Neural cell (in vitro differentiated cells): Measurements from ENCODE around the gene IL24. TPM values are rescaled to one million over a fixed set of nuclear protein-coding genes. Genes with fewer than 3 reads are reported as not detected.

Experiments used
- H2AFZ ChIP-seq: fragments of 200-600, 300-800 bp; sonication (generic), shearing (Covaris generic); 2 replicates; pipeline ENCODE4 v1.6.0; 2014; ENCODE audit warnings: low read depth, mild to moderate bottlenecking, antibody characterized with exemption, low read length, moderate library complexity
- H3F3A ChIP-seq: fragments of 200-600 bp; shearing (Covaris generic); 2 replicates; pipeline ENCODE4 v1.6.1; 2016; ENCODE audit warnings: mild to moderate bottlenecking, moderate library complexity, mixed read lengths, antibody characterized with exemption, low read length; ENCODE audit not compliant: insufficient read depth, poor library complexity, severe bottlenecking
- H3K27ac ChIP-seq: fragments of 200-600, 300-800 bp; sonication (generic), shearing (Covaris generic); 2 replicates; pipeline ENCODE4 v1.5.1; 2014; ENCODE audit warnings: mild to moderate bottlenecking, low read length, moderate library complexity
- H3K27me3 ChIP-seq: fragments of 300-800, 200-600 bp; sonication (generic), shearing (Covaris generic); 2 replicates; pipeline ENCODE4 v1.6.0; 2014; ENCODE audit warnings: mild to moderate bottlenecking, low read depth, low read length, moderate library complexity; ENCODE audit not compliant: insufficient read depth
- H3K36me3 ChIP-seq: fragments of 300-800, 200-600 bp; sonication (generic), shearing (Covaris generic); 2 replicates; pipeline ENCODE4 v1.5.1; 2014; ENCODE audit warnings: mild to moderate bottlenecking, antibody characterized with exemption, low read length, moderate library complexity; ENCODE audit not compliant: insufficient read depth
- H3K4me2 ChIP-seq: fragments of 300-800, 200-600 bp; sonication (generic), shearing (Covaris generic); 2 replicates; pipeline ENCODE4 v1.6.0; 2014; ENCODE audit warnings: mild to moderate bottlenecking, low read length
- H3K4me3 ChIP-seq: fragments of 300-800, 200-600 bp; sonication (generic), shearing (Covaris generic); 2 replicates; pipeline ENCODE4 v1.5.1; 2014; ENCODE audit warnings: mild to moderate bottlenecking, low read length, moderate library complexity
- H3K79me2 ChIP-seq: fragments of 200-600 bp; shearing (Covaris generic); replicated peaks from 2 replicates; pipeline ENCODE4 v1.6.0; 2014; ENCODE audit warnings: mild to moderate bottlenecking, low read length, moderate library complexity; ENCODE audit not compliant: insufficient read depth
- H3K9ac ChIP-seq: fragments of 300-800, 200-600 bp; sonication (generic), shearing (Covaris generic); 2 replicates; pipeline ENCODE4 v1.6.1; 2016; ENCODE audit warnings: mild to moderate bottlenecking, low read length, mixed read lengths
- H3K9me2 ChIP-seq: fragments of 200-600 bp; shearing (Covaris generic); 2 replicates; pipeline ENCODE4 v1.6.1; 2016; ENCODE audit warnings: mild to moderate bottlenecking, low read length, mixed read lengths; ENCODE audit not compliant: insufficient read depth
- H3K9me3 ChIP-seq: fragments of 200-600, 300-800 bp; sonication (generic), shearing (Covaris generic); 2 replicates; pipeline ENCODE4 v1.6.1; 2016; ENCODE audit warnings: mild to moderate bottlenecking, mixed run types, low read length, moderate library complexity, mixed read lengths
- H4K20me1 ChIP-seq: fragments of 200-600 bp; shearing (Covaris generic); 2 replicates; pipeline ENCODE4 v1.6.1; 2016; ENCODE audit warnings: mild to moderate bottlenecking, mixed run types; ENCODE audit not compliant: insufficient read depth
- CTCF ChIP-seq: fragments of 450-650 bp; IDR thresholded peaks from 2 replicates; pipeline ENCODE4 v1.5.1; 2014; ENCODE audit warnings: antibody characterized with exemption, mild to moderate bottlenecking, moderate library complexity; ENCODE audit not compliant: poor library complexity, severe bottlenecking
- EP300 ChIP-seq: fragments of 450-650 bp; conservative IDR thresholded peaks from 2 replicates; pipeline ENCODE4 v1.6.1; 2014; ENCODE audit warnings: antibody characterized with exemption, mild to moderate bottlenecking, moderate library complexity; ENCODE audit not compliant: poor library complexity, severe bottlenecking
- EZH2 ChIP-seq: fragments of 200-600, 300-800 bp; shearing (Covaris generic), sonication (generic); IDR thresholded peaks from 2 replicates; pipeline ENCODE4 v1.6.1; 2014; ENCODE audit warnings: antibody characterized with exemption, low read length, borderline replicate concordance, mild to moderate bottlenecking; ENCODE audit not compliant: insufficient read depth, poor library complexity, severe bottlenecking
- MXI1 ChIP-seq: fragments of 450-650 bp; conservative IDR thresholded peaks from 2 replicates; pipeline ENCODE4 v1.6.1; 2014; ENCODE audit warnings: antibody characterized with exemption, mild to moderate bottlenecking; ENCODE audit not compliant: poor library complexity, severe bottlenecking
- POLR2AphosphoS5 ChIP-seq: IDR thresholded peaks from 2 replicates; pipeline ENCODE4 v1.6.1; 2012
- RAD21 ChIP-seq: fragments of 450-650 bp; conservative IDR thresholded peaks from 2 replicates; pipeline ENCODE4 v1.6.1; 2014; ENCODE audit warnings: antibody characterized with exemption, mild to moderate bottlenecking, moderate library complexity
- REST ChIP-seq: IDR thresholded peaks from 2 replicates; pipeline ENCODE4 v1.6.1; 2012; ENCODE audit warnings: borderline replicate concordance
- SMC3 ChIP-seq: fragments of 450-650 bp; conservative IDR thresholded peaks from 2 replicates; pipeline ENCODE4 v1.6.1; 2014; ENCODE audit warnings: antibody characterized with exemption, mild to moderate bottlenecking, moderate library complexity; ENCODE audit not compliant: poor library complexity
- TAF1 ChIP-seq: IDR thresholded peaks from 2 replicates; pipeline ENCODE4 v1.6.1; 2012; ENCODE audit warnings: low read depth
- polyA plus RNA-seq: library from polyadenylated mRNA; depleted of rRNA; stranded (reverse); fragments of >200 nt; gene quantifications from 2 replicates; pipeline ENCODE4 v1.2.3, GENCODE V29; 2014

Gene IL24
- polyA plus RNA-seq, 1 donor from 2014 or later: not detected

GRCh38 chr1:206856674-206857464, 40.4 kb upstream of the IL24 start:
- H2AFZ ChIP-seq: no peak overlapping the region
- no peaks in the 10 kb centered on the region for H3F3A ChIP-seq
- no peaks in the 10 kb centered on the region for H3K27me3 ChIP-seq

GRCh38 chr1:206859082-206859521, 38.1 kb upstream of the IL24 start:
- no peak overlapping the region for H3K4me2 ChIP-seq
- H2AFZ ChIP-seq: no peak overlapping the region
- no peaks in the 10 kb centered on the region for H4K20me1 ChIP-seq
- no peak overlapping the region for H3K4me3 ChIP-seq
- H3F3A ChIP-seq: no peaks in the 10 kb centered on the region
- H3K27me3 ChIP-seq: no peaks in the 10 kb centered on the region
- H3K9me2 ChIP-seq: no peaks in the 10 kb centered on the region
- no peaks in the 10 kb centered on the region for H3K79me2 ChIP-seq
- H3K36me3 ChIP-seq: no peaks in the 10 kb centered on the region
- no peak overlapping the region for H3K9ac ChIP-seq
- no peak overlapping the region for H3K27ac ChIP-seq
- H3K9me3 ChIP-seq: no peaks in the 10 kb centered on the region
- TF ChIP-seq POLR2AphosphoS5 (no peak), EP300 (no peak), EZH2 (no peak), MXI1 (no peak), RAD21 (no peak), REST (no peak)

More at GRCh38 chr1:206856674-206857464, 40.4 kb upstream of the IL24 start:
- TF ChIP-seq SMC3 (no peak), EZH2 (no peak), CTCF (no peak), MXI1 (no peak), REST (no peak), RAD21 (no peak), POLR2AphosphoS5 (no peak), EP300 (no peak), TAF1 (no peak)
- no peak overlapping the region for H3K4me3 ChIP-seq
- H3K9me2 ChIP-seq: no peaks in the 10 kb centered on the region
- H4K20me1 ChIP-seq: no peaks in the 10 kb centered on the region
- H3K9ac ChIP-seq: no peak overlapping the region
- H3K79me2 ChIP-seq: no peaks in the 10 kb centered on the region
- no peaks in the 10 kb centered on the region for H3K36me3 ChIP-seq
- H3K9me3 ChIP-seq: no peaks in the 10 kb centered on the region
- H3K4me2 ChIP-seq: no peak overlapping the region
- no peak overlapping the region for H3K27ac ChIP-seq
